HepG2 (cell line): ENCODE data around the gene SNX22. TPM values are rescaled to one million over a fixed set of nuclear protein-coding genes. Genes with fewer than 3 reads are reported as not detected.

ENCODE experiments used
- ATAC-seq: fragments of 200-7000 bp; cut with Tn5 transposase; 3 replicates; pipeline ENCODE4 v1.9.1; 2020; ENCODE audit warnings: mild to moderate bottlenecking, moderate library complexity
- BruUV-seq: library from RNA; stranded (reverse); fragments of 400-500 nt; replicated peaks from 2 replicates; lab custom pipeline; 2021; lab: Mats Ljungman, UMichigan
- CTCF ChIA-PET: fragments of 300-600 bp; formaldehyde crosslinking; extraction: SDS; loops from one replicate; lab custom pipeline; 2021; ENCODE audit warnings: low total read pairs, inconsistent platforms, low intra/inter-chr PET ratio; lab: Yijun Ruan, JAX
- POLR2A ChIA-PET: fragments of 350-600 bp; sonication (Branson Sonifier 250); formaldehyde crosslinking; loops from one replicate; lab custom pipeline; 2020; ENCODE audit warnings: antibody characterized with exemption, inconsistent platforms; lab: Yijun Ruan, JAX
- DNase-seq: peaks from one replicate; pipeline ENCODE4 v3.0.0-alpha.2; 2015; ENCODE audit warnings: low spot score
- FAIRE-seq: peaks from 3 replicates; lab custom pipeline; 2011; peaks lifted over from hg19 to GRCh38; lab: Jason Lieb, UNC
- H2AFZ ChIP-seq: one replicate; pipeline ENCODE4 v1.6.1; 2011; ENCODE audit warnings: low read length, inconsistent platforms
- H3K27ac ChIP-seq: fragments of 300-600 bp; 3 replicates; pipeline ENCODE4 v1.8.0; 2011; ENCODE audit warnings: mixed run types, mild to moderate bottlenecking, mixed read lengths, low read length, inconsistent platforms; ENCODE audit not compliant: insufficient read depth; ENCODE audit errors: extremely low read length
- H3K27me3 ChIP-seq, 2 experiments: fragments of 200-600 bp in 1 of 2; 2 replicates in 1 of 2; 3 replicates in 1 of 2; pipeline versions ENCODE4 v1.6.0 to v1.8.0; 2011; ENCODE audit warnings: low read length in 2 of 2, mild to moderate bottlenecking in 2 of 2, moderate library complexity in 2 of 2, inconsistent platforms in 1 of 2; ENCODE audit not compliant: insufficient read depth in 2 of 2, control insufficient read depth in 1 of 2
- H3K36me3 ChIP-seq, 2 experiments: fragments of 200-600 bp in 1 of 2; replicated peaks in 1 of 2; 2 replicates in 1 of 2; 3 replicates in 1 of 2; pipeline versions ENCODE4 v1.5.1 to v1.8.0; 2011; ENCODE audit warnings: low read length in 2 of 2, inconsistent platforms in 1 of 2; ENCODE audit not compliant: insufficient read depth in 2 of 2, control insufficient read depth in 1 of 2
- H3K4me1 ChIP-seq: 2 replicates; pipeline ENCODE4 v1.5.1; 2012; ENCODE audit warnings: low read length, inconsistent platforms; ENCODE audit not compliant: insufficient read depth
- H3K4me2 ChIP-seq: 2 replicates; pipeline ENCODE4 v1.6.0; 2011; ENCODE audit warnings: low read depth, low read length, inconsistent platforms
- H3K4me3 ChIP-seq, 3 experiments: fragments of 200-600 bp in 1 of 3; sonication (generic), shearing (Covaris generic) in 1 of 3; replicated peaks in 1 of 3; 2 replicates each; pipeline ENCODE4 v1.5.1; 2011 to 2016; ENCODE audit warnings: low read length in 3 of 3, inconsistent platforms in 2 of 3, low read depth in 2 of 3, mild to moderate bottlenecking in 2 of 3, control low read depth in 1 of 3, mixed read lengths in 1 of 3; ENCODE audit not compliant: insufficient read depth in 1 of 3
- H3K79me2 ChIP-seq: one replicate; pipeline ENCODE4 v1.6.1; 2011; ENCODE audit warnings: low read length, inconsistent platforms; ENCODE audit not compliant: insufficient read depth
- H3K9ac ChIP-seq: 2 replicates; pipeline ENCODE4 v1.6.0; 2011; ENCODE audit warnings: mild to moderate bottlenecking, low read depth, low read length, inconsistent platforms; ENCODE audit not compliant: insufficient read depth
- H3K9me3 ChIP-seq: 2 replicates; pipeline ENCODE4 v1.5.1; 2012; ENCODE audit warnings: mild to moderate bottlenecking, low read length
- H4K20me1 ChIP-seq: 2 replicates; pipeline ENCODE4 v1.6.0; 2011; ENCODE audit warnings: inconsistent platforms, mild to moderate bottlenecking, low read length, moderate library complexity; ENCODE audit not compliant: insufficient read depth
- NR2F6 ChIP-seq, 2 experiments: IDR thresholded peaks; 2 replicates each; pipeline ENCODE4 v1.6.1; 2016; ENCODE audit warnings: antibody characterized with exemption in 1 of 2, mild to moderate bottlenecking in 1 of 2
- PRDM10 ChIP-seq: sonication (generic); formaldehyde crosslinking; IDR thresholded peaks from 2 replicates; pipeline ENCODE4 v1.4.0; 2020; ENCODE audit warnings: low read depth, missing genetic modification reagents
- SMAD3 ChIP-seq: sonication (generic); formaldehyde crosslinking; IDR thresholded peaks from 2 replicates; pipeline ENCODE4 v1.4.0; 2020; ENCODE audit warnings: missing genetic modification reagents
- ZNF264 ChIP-seq: sonication (generic); formaldehyde crosslinking; IDR thresholded peaks from 2 replicates; pipeline ENCODE4 v1.4.0; 2020; ENCODE audit warnings: missing genetic modification reagents
- ZNF280D ChIP-seq: sonication (generic); formaldehyde crosslinking; IDR thresholded peaks from 2 replicates; pipeline ENCODE4 v1.5.1; 2020; ENCODE audit warnings: mild to moderate bottlenecking, missing genetic modification reagents
- ZNF430 ChIP-seq: sonication (generic); formaldehyde crosslinking; IDR thresholded peaks from 2 replicates; pipeline ENCODE4 v1.9.0; 2021; ENCODE audit warnings: mild to moderate bottlenecking, missing genetic modification reagents
- ZNF629 ChIP-seq: sonication (generic); formaldehyde crosslinking; conservative IDR thresholded peaks from 2 replicates; pipeline ENCODE4 v1.5.0; 2020; ENCODE audit warnings: missing genetic modification reagents
- ZNF800 ChIP-seq: sonication (generic); formaldehyde crosslinking; IDR thresholded peaks from 2 replicates; pipeline ENCODE4 v1.4.0; 2020; ENCODE audit warnings: missing genetic modification reagents
- WGBS: methylation state at CpG from one replicate; pipeline ENCODE4 v1.1.6; 2017; ENCODE audit warnings: low lambda C conversion rate; 5-methylcytosine and 5-hydroxymethylcytosine counted together
- in situ Hi-C: cut with HindIII; loops from 2 replicates; pipeline ENCODE4 v1.10.0; 2017; ENCODE audit warnings: low pct_unique_long_range_greater_than_20kb; ENCODE audit not compliant: extremely low pct_ligation_motif_present
- intact Hi-C: fragments of 100-400 bp; cut with micrococcal nuclease; formaldehyde crosslinking; loops from one replicate; pipeline ENCODE4 v1.10.0; 2022; ENCODE audit not compliant: unreplicated experiment
- polyA plus RNA-seq, 8 experiments: library from polyadenylated mRNA; depleted of rRNA in 3 of 8; stranded (reverse) in 7 of 8; unstranded in 1 of 8; fragments of >200 nt; fragmentation: Illumina TruSeq in 4 of 8; extraction: Trizol in 4 of 8; gene quantifications; 2 replicates each; pipeline versions ENCODE4 v1.2.1 to v1.2.3, GENCODE V29; 2011 to 2016; ENCODE audit warnings: low read depth in 4 of 8, missing spikeins in 1 of 8, mixed read lengths in 1 of 8; ENCODE audit not compliant: insufficient read depth in 1 of 8
- total RNA-seq, 5 experiments: library from RNA; depleted of rRNA; stranded (reverse); fragments of >200 nt; fragmentation: Illumina TruSeq; extraction: Trizol; gene quantifications; 2 replicates each; pipeline ENCODE4 v1.2.3, GENCODE V29; 2016; ENCODE audit warnings: low read depth in 1 of 5

Gene SNX22
- total and polyA plus RNA-seq, 2 of the 13 experiments (the other 11 are each of a cell fraction or from before 2014, with no cell fraction given): 2.3 to 5.5 TPM

GRCh38 chr15:64164436-64164835, 12.9 kb downstream of the SNX22 start:
- peaks cover 4 to 12% of the 10 kb centered on the region in 2 experiments for H3K36me3 ChIP-seq
- H3K9ac ChIP-seq: peak overlapping the region; percentile 84; the same call in 1 of the 2 replicates
- no peaks in the 10 kb centered on the region; a peak in 1 of 5 replicates for H3K27me3 ChIP-seq
- H3K27ac ChIP-seq: peak overlapping the region; percentile 90
- peak overlapping the region; percentile 66 for H2AFZ ChIP-seq
- CTCF ChIA-PET: no interaction called here
- H3K9me3 ChIP-seq: no peaks in the 10 kb centered on the region
- H3K4me1 ChIP-seq: peaks cover 39% of the 10 kb centered on the region
- peak overlapping the region in 1 of 3 experiments; percentile 98; a peak in 1 of 6 replicates for H3K4me3 ChIP-seq
- H3K4me2 ChIP-seq: peak overlapping the region; percentile 99
- no peak for FAIRE-seq
- WGBS: 57% methylated on average over 4 of the region's 4 CpGs
- intact Hi-C loops: loop anchor here (2.0 to 5.0 kb wide), 3 partner anchors 193 to 518 kb away; partner anchors contain the start of genes CSNK1G1 and TRIP4
- in situ Hi-C loops: no loop called here
- TF ChIP-seq ZNF430 (CRISPR knock-in tag) (0 out of 2 replicates have a peak, but pooled peaks have one; percentile 22), NR2F6 (IDR thresholded peaks at IDR 0.05) (0 out of 2 replicates have a peak, but pooled peaks have one; percentile 5), NR2F6 (CRISPR knock-in tag; IDR thresholded peaks at IDR 0.05) (no peak), PRDM10 (peak; percentile 2; the same call in 1 of the 2 replicates), ZNF800 (CRISPR knock-in tag) (0 out of 2 replicates have a peak, but pooled peaks have one; percentile 12), ZNF629 (CRISPR knock-in tag) (peak; percentile 86), SMAD3 (CRISPR knock-in tag) (peak; percentile 5; the same call in 1 of the 2 replicates), ZNF264 (CRISPR knock-in tag) (no peak), ZNF280D (CRISPR knock-in tag) (no peak)
- peaks cover 24% of the 10 kb centered on the region for H3K79me2 ChIP-seq
- DNase-seq: no peak
- H4K20me1 ChIP-seq: peaks cover 7% of the 10 kb centered on the region; the same call in 1 of the 2 replicates
- ATAC-seq: no peak
- BruUV-seq: no TSS peak
- POLR2A ChIA-PET: interaction anchor here (1.3 to 4.4 kb wide), 5 partner anchors 11 to 223 kb away, joined by 3 to 52 read pairs (median 17); partner anchors contain the start of genes CIAO2A and TRIP4
